Epithelial cell of proximal tubule (primary cell): ENCODE results near the gene PTCH1. TPM values are rescaled to one million over a fixed set of nuclear protein-coding genes. Genes with fewer than 3 reads are reported as not detected.

Source experiments
- DNase-seq: peaks from one replicate; pipeline ENCODE4 v3.0.0-alpha.2; 2011; ENCODE audit warnings: low read depth
- H3K4me3 ChIP-seq: 2 replicates; pipeline ENCODE4 v1.5.1; 2011; ENCODE audit warnings: low read depth, mild to moderate bottlenecking, low read length
- total RNA-seq: library from RNA; depleted of rRNA; stranded (reverse); fragments of >200 nt; gene quantifications from 2 replicates; pipeline ENCODE4 v1.2.3, GENCODE V29; 2015
- TF ChIP-seq, protein P1 (sequence below): conservative IDR thresholded peaks from 2 replicates; pipeline ENCODE4 v1.5.1; 2012; ENCODE audit warnings: low read depth, mild to moderate bottlenecking, low read length

The PTCH1 gene
- total RNA-seq, 1 donor from 2014 or later = 3.5 TPM

DNA sequence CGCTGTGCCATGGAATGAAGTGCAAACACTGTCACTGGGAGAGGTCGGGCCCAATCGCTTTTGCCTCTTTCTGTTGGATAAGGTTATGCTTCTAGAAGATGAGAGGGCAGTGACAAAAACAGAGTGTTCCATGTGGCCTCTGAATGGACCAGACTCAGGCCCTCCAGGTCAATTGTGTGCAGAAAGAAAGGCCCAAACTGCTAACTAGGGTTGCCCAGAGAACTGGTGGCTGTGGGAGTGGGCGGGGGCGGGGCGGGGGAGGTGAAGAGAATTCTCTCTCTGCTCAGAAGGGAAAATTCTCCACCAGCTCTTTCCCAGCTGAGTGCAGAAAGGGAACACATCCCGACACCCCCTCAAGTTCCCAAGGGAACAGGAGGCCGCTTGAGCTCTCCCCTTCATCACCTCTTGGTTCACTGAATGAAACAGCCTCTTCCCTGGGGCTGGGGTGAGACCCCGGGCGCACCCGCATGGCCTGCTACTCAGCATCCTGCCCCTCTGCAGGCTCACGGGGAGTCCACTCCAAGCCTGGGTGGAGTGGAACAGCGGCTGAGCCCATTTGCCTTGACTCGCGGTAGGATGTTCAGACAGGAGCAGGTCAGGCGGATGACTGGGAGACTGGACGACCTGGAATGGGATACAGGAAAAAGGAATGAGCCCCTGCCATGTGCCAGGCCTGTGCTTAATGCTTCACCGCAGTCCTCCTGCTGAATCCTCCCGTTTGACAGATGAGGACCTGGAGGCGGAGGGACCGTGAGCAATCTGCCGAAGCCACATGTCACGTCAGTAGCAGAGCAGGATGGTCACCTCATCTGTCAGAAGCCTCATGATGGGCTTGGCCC lies 105.5 kb downstream of the PTCH1 start:
- no peak overlapping the region for H3K4me3 ChIP-seq
- TF ChIP-seq, protein P1, sequence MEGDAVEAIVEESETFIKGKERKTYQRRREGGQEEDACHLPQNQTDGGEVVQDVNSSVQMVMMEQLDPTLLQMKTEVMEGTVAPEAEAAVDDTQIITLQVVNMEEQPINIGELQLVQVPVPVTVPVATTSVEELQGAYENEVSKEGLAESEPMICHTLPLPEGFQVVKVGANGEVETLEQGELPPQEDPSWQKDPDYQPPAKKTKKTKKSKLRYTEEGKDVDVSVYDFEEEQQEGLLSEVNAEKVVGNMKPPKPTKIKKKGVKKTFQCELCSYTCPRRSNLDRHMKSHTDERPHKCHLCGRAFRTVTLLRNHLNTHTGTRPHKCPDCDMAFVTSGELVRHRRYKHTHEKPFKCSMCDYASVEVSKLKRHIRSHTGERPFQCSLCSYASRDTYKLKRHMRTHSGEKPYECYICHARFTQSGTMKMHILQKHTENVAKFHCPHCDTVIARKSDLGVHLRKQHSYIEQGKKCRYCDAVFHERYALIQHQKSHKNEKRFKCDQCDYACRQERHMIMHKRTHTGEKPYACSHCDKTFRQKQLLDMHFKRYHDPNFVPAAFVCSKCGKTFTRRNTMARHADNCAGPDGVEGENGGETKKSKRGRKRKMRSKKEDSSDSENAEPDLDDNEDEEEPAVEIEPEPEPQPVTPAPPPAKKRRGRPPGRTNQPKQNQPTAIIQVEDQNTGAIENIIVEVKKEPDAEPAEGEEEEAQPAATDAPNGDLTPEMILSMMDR = no peak
- DNase-seq = no peak

DNA sequence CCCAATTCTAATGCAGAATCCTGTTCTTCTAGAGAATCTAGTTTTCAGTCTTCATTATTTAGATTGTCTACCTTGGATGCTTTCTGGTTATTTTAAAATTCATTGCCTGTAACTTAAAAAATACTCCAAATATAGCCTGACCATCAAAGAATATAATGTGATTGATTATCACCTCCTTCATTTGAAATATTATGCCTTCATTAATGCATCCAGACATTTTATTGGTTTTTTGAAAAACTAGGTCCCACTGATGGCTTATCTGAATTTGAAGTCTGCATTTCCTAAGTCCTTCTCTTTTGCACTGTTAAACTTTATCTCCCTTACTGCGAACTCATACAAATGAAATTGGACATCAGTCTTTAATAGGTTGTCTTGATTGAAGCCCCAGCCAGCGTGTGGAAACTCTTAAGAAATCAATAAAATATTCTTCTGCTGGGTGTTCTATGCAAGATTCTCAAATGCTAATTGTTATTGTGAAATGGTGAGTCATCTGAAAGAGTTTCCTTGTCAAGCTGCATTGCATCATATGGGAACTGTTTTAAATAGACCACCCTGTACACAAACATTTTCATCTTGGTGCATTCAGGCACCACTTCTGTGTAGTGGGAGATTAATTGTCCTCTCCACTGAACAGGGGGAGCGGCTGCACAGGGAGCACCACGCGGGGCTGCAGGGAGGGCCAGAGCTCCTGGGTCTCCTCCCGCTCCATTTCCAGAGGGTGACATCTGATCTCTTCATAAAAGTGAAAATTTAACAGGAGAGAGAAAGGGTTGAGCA lies 106.9 kb downstream of the PTCH1 start:
- no peak overlapping the region for H3K4me3 ChIP-seq
- TF ChIP-seq, protein P1 = no peak

DNA sequence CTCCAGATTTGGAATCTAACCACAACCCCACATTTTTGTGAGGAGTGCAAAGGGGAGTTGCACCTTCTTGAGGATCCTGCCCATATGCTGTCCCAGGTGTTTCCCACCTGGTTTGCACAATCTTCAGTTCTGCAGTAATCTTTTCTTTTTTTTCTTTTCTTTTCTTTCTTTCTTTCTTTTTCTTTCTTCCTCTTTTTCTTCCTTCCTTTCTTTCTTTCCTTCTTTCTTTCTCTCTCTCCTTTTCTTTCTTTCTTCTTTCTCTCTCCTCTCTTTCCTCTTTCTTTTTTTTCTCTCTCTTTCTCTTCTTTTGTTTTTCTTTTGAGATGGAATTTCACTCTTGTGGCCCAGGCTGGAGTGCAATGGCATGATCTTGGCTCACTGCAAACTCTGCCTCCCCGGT lies 109.2 kb downstream of the PTCH1 start:
- TF ChIP-seq, protein P1 = no peak
- no peak overlapping the region for H3K4me3 ChIP-seq
- DNase-seq = no peak

More for the DNA sequence above, 106.9 kb downstream of the PTCH1 start:
- DNase-seq = peak; percentile 80

DNA sequence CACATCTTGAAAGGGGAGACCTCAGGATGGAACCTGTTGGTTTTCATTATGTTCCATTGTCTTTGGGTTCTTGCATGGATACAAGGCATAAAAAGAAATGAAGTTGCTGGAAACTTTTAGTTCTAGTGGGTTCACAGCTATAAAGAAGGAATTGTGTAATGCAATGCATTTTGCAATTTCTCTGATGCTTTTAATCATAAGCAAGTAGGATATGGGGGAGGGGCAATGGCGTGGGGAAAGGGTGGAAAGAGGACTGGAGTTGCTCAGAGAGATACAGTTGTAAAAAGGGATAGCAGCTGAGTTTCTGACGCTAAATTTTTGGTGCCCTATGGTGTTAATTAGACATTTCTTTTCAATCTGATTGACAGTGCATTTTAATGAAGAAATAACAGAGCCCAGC lies 110.7 kb downstream of the PTCH1 start:
- no peak for DNase-seq
- TF ChIP-seq, protein P1 = no peak
- no peak overlapping the region for H3K4me3 ChIP-seq

DNA sequence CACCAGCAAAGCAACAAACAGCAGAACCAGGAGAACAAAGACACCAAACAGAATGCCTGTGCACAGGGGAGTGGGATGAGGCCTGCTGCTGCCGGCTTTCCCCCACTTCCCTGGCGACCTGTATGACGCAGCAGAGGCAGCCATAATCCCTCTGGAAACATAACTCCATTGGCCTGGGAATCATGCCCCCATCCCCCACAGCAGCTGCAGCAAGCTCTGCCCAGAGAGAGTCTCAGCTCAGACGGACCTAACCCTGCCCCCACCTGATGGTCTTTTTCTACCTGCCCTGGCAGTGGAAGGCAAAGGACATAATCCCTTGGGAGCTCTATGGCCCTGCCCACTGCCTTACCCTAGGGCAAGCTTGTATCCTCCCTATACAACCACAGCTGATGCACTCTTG lies 117.5 kb downstream of the PTCH1 start:
- no peak overlapping the region for H3K4me3 ChIP-seq
- TF ChIP-seq, protein P1 = no peak
- DNase-seq = no peak

Other genes starting within 250 kb of the PTCH1 start
- gene FANCC, start 199.3 kb downstream of the PTCH1 start, total RNA-seq = 5.6 and 9.4 TPM in 2 replicates